Peyer's patch (tissue), 4 donors: Measurements from ENCODE around the gene TERF2IP.

Source experiments
- POLR2A ChIP-seq, 2 donors: fragments of 450-650 bp; IDR thresholded peaks; one replicate each; pipeline ENCODE4 v1.5.1; 2017; ENCODE audit warnings: antibody characterized with exemption in 2 of 2, mild to moderate bottlenecking in 2 of 2, moderate library complexity in 2 of 2
- TF ChIP-seq, protein P1 (sequence below), 6 experiments: fragments of 450-650 bp in 4 of 6; fragments of 200-600 bp in 2 of 6; sonication (generic) in 1 of 6; IDR thresholded peaks; one replicate each; pipeline ENCODE4 v1.5.1; 2017 to 2019; ENCODE audit warnings: antibody characterized with exemption in 6 of 6, mild to moderate bottlenecking in 3 of 6, moderate library complexity in 1 of 6

DNA sequence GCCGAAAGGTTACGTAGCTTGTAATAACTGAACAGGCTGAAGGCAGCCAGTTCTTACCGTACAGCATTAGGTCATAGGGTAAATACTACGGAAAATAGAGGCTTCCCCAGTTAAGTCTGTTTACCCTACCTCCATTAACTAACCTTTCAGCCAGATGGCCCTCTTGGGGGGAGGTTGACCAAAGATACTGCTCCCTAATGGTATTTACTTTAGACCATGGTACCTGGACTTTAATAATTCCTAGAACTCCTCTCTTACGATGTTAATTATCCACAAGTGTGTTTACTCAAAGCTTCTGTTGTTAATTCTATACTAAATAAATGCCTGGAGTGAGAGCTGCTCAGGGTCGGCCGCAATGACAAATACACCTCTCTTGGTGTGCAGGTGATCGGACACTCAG, 14.7 kb upstream of the TERF2IP start:
- no peak for TF ChIP-seq POLR2A (IDR thresholded peaks at IDR 0.05)
- TF ChIP-seq, protein P1, sequence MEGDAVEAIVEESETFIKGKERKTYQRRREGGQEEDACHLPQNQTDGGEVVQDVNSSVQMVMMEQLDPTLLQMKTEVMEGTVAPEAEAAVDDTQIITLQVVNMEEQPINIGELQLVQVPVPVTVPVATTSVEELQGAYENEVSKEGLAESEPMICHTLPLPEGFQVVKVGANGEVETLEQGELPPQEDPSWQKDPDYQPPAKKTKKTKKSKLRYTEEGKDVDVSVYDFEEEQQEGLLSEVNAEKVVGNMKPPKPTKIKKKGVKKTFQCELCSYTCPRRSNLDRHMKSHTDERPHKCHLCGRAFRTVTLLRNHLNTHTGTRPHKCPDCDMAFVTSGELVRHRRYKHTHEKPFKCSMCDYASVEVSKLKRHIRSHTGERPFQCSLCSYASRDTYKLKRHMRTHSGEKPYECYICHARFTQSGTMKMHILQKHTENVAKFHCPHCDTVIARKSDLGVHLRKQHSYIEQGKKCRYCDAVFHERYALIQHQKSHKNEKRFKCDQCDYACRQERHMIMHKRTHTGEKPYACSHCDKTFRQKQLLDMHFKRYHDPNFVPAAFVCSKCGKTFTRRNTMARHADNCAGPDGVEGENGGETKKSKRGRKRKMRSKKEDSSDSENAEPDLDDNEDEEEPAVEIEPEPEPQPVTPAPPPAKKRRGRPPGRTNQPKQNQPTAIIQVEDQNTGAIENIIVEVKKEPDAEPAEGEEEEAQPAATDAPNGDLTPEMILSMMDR (IDR thresholded peaks at IDR 0.05): no peak
